Body of pancreas (tissue), 4 donors: ENCODE measurements around the gene ENG.

Source experiments
- POLR2A ChIP-seq, 3 donors: fragments of 450-650 bp; IDR thresholded peaks; one replicate each; pipeline ENCODE4 v1.6.1; 2016; ENCODE audit warnings: antibody characterized with exemption in 3 of 3, mild to moderate bottlenecking in 2 of 3
- TF ChIP-seq, protein P1 (sequence below), 7 experiments: fragments of 450-650 bp in 4 of 7; fragments of 200-600 bp in 3 of 7; sonication (generic) in 3 of 7; IDR thresholded peaks; one replicate each; pipeline ENCODE4 v1.5.1; 2016 to 2019; ENCODE audit warnings: antibody characterized with exemption in 7 of 7

DNA sequence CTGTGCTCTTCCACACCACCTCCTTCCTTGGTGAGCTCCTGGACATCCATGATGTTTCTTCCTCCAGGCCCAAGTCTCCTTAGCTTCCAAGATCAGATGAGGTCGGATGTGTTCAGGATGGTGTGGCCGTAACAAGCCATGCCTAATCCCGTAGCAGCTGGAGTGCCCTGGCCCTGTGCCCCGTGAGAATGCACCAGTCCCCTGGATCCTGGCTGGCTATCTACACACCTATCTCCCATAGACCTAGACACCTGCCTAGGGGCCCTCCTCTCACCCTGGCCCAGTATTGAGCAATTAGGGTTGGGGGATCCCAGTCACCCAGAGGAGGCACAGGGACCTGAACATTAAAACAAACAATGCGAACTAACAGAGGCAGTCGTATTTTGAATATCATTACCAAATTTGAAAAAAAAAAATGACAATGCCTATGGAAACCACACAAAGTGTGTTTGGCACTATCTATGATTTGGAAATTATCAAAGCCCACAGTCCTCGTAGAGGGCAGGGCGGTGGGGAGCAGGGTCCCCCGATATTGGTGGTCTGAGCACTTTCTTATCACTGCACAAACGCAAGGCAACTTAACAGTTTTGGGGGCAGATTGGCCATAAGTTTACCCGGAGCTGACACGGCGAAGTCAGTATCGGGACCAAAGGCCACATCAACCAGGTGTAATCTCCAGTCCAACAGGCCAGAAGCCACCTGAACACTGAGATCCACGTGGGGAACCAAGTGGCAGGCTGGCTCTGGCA, 13.2 kb downstream of the ENG start:
- TF ChIP-seq, protein P1, sequence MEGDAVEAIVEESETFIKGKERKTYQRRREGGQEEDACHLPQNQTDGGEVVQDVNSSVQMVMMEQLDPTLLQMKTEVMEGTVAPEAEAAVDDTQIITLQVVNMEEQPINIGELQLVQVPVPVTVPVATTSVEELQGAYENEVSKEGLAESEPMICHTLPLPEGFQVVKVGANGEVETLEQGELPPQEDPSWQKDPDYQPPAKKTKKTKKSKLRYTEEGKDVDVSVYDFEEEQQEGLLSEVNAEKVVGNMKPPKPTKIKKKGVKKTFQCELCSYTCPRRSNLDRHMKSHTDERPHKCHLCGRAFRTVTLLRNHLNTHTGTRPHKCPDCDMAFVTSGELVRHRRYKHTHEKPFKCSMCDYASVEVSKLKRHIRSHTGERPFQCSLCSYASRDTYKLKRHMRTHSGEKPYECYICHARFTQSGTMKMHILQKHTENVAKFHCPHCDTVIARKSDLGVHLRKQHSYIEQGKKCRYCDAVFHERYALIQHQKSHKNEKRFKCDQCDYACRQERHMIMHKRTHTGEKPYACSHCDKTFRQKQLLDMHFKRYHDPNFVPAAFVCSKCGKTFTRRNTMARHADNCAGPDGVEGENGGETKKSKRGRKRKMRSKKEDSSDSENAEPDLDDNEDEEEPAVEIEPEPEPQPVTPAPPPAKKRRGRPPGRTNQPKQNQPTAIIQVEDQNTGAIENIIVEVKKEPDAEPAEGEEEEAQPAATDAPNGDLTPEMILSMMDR (IDR thresholded peaks at IDR 0.05) = no peak
- TF ChIP-seq POLR2A (IDR thresholded peaks at IDR 0.05) = no peak
